HG03097 (cell line): Measurements from ENCODE around the gene PCGF3.
"Not testable (repeated sequence)": the region's sequence is repeated elsewhere in the genome, so short reads cannot be mapped to it uniquely, and the experiment has no call there.

Source experiments
- ATAC-seq: cut with Tn5 transposase; IDR thresholded peaks from one replicate; pipeline ENCODE4 v1.9.1; 2021; ENCODE audit not compliant: unreplicated experiment, low FRiP score

PCGF3 gene

GRCh38 chr4:791252-791897, 85.7 kb downstream of the PCGF3 start:
- ATAC-seq, result no peak

- no peak for ATAC-seq
Observed at GRCh38 chr4:791898-792625, 86.4 kb downstream of the PCGF3 start.

- no peak for ATAC-seq
Observed at GRCh38 chr4:792626-793092, 87.0 kb downstream of the PCGF3 start.

GRCh38 chr4:793093-793861, 87.6 kb downstream of the PCGF3 start:
- ATAC-seq, result no peak

GRCh38 chr4:793941-794621, 88.4 kb downstream of the PCGF3 start:
- no peak for ATAC-seq

- no peak for ATAC-seq
Observed at GRCh38 chr4:794900-795725, 89.5 kb downstream of the PCGF3 start.

GRCh38 chr4:795726-796119, 90.1 kb downstream of the PCGF3 start:
- no peak for ATAC-seq

- ATAC-seq, result no peak
Observed at GRCh38 chr4:796206-796605, 90.6 kb downstream of the PCGF3 start.

GRCh38 chr4:797066-797465, 91.4 kb downstream of the PCGF3 start:
- no peak for ATAC-seq

GRCh38 chr4:801436-802124, 95.9 kb downstream of the PCGF3 start:
- no peak for ATAC-seq

- no peak for ATAC-seq
Observed at GRCh38 chr4:803884-804283, 98.3 kb downstream of the PCGF3 start.

GRCh38 chr4:804804-805203, 99.2 kb downstream of the PCGF3 start:
- ATAC-seq, result no peak

GRCh38 chr4:806979-807378, 101.3 kb downstream of the PCGF3 start:
- ATAC-seq, result not testable (repeated sequence)

- ATAC-seq, result no peak
Observed at GRCh38 chr4:807792-808191, 102.2 kb downstream of the PCGF3 start.

GRCh38 chr4:808860-809570, 103.4 kb downstream of the PCGF3 start:
- ATAC-seq, result no peak

- no peak for ATAC-seq
Observed at GRCh38 chr4:813900-814299, 108.3 kb downstream of the PCGF3 start.

- ATAC-seq, result no peak
Observed at GRCh38 chr4:814312-814850, 108.7 kb downstream of the PCGF3 start.

GRCh38 chr4:815464-816146, 110.0 kb downstream of the PCGF3 start:
- no peak for ATAC-seq
